SH-SY5Y (cell line): ENCODE data around the gene ERAP2.

ENCODE experiments used
- GATA2 ChIP-seq: IDR thresholded peaks from 2 replicates; pipeline ENCODE4 v1.6.1; 2011; ENCODE audit warnings: mild to moderate bottlenecking, low read depth, low read length
- GATA3 ChIP-seq: IDR thresholded peaks from 2 replicates; pipeline ENCODE4 v1.6.1; 2011; ENCODE audit warnings: low read depth, mild to moderate bottlenecking, low read length, moderate library complexity

GRCh38 chr5:96852759-96853158, 23.5 kb upstream of the ERAP2 start:
- TF ChIP-seq GATA3: no peak
- TF ChIP-seq GATA2: no peak
